Measurements from ENCODE around the gene RPE.
A peak's percentile ranks its signal among the peaks of the same experiment; 100 is the strongest.

Gene RPE

GRCh38 chr2:210002158-210003157 lies at the start of gene RPE:
Gene RPE, plus strand, starts transcription at chr2:210002638. Its CDS starts 24 bp downstream, at chr2:210002662.
- peak within 1 kb of the TSS; percentile 96 to 99 for H3K4me3 ChIP-seq (ENCODE audit: low read length in 2 of 2)
- no peaks in the 10 kb centered on the region for H3K9me3 ChIP-seq (ENCODE audit: control insufficient read depth in 2 of 2, low read length in 2 of 2)
- peaks cover 10% of the 10 kb centered on the region for H3K4me1 ChIP-seq (ENCODE audit: control insufficient read depth, insufficient read depth, low read length)
- H3K9ac ChIP-seq (ENCODE audit: low read length in 2 of 2): peak within 1 kb of the TSS; percentile 85 to 86
- H3K27ac ChIP-seq (ENCODE audit: low read length): peak within 1 kb of the TSS; percentile 82
- no peaks in the 10 kb centered on the region for H3K36me3 ChIP-seq (ENCODE audit: control insufficient read depth in 2 of 2, insufficient read depth in 2 of 2, low read length in 2 of 2)
- H3K27me3 ChIP-seq (ENCODE audit: control insufficient read depth in 1 of 2, insufficient read depth in 2 of 2, low read length in 2 of 2): no peaks in the 10 kb centered on the region

GRCh38 chr2:209956271-209956670 lies 46.2 kb upstream of the RPE start:
- no peaks in the 10 kb centered on the region for H3K36me3 ChIP-seq (ENCODE audit: control insufficient read depth in 2 of 2, insufficient read depth in 2 of 2, low read length in 2 of 2)
- no peak overlapping the region for H3K27ac ChIP-seq (ENCODE audit: low read length)
- H3K27me3 ChIP-seq (ENCODE audit: control insufficient read depth in 1 of 2, insufficient read depth in 2 of 2, low read length in 2 of 2): no peaks in the 10 kb centered on the region

GRCh38 chr2:209958016-209958415 lies 44.4 kb upstream of the RPE start:
- no peaks in the 10 kb centered on the region for H3K27me3 ChIP-seq (ENCODE audit: control insufficient read depth in 1 of 2, insufficient read depth in 2 of 2, low read length in 2 of 2)
- H3K27ac ChIP-seq (ENCODE audit: low read length): no peak overlapping the region
- H3K4me1 ChIP-seq (ENCODE audit: control insufficient read depth, insufficient read depth, low read length): no peaks in the 10 kb centered on the region
- H3K36me3 ChIP-seq (ENCODE audit: control insufficient read depth in 2 of 2, insufficient read depth in 2 of 2, low read length in 2 of 2): no peaks in the 10 kb centered on the region
- no peak overlapping the region for H3K9ac ChIP-seq (ENCODE audit: low read length in 2 of 2)
- no peak overlapping the region for H3K4me3 ChIP-seq (ENCODE audit: low read length in 2 of 2)
- H3K9me3 ChIP-seq (ENCODE audit: control insufficient read depth in 2 of 2, low read length in 2 of 2): no peaks in the 10 kb centered on the region

More at GRCh38 chr2:209956271-209956670, 46.2 kb upstream of the RPE start:
- Histone ChIP-seq H3K9me3 (ENCODE audit: control insufficient read depth in 2 of 2, low read length in 2 of 2) (no peaks in the 10 kb centered on the region), H3K9ac (ENCODE audit: low read length in 2 of 2) (no peak overlapping the region), H3K4me1 (ENCODE audit: control insufficient read depth, insufficient read depth, low read length) (no peaks in the 10 kb centered on the region), H3K4me3 (ENCODE audit: low read length in 2 of 2) (no peak overlapping the region)

GRCh38 chr2:209960045-209960444 lies 42.4 kb upstream of the RPE start:
- Histone ChIP-seq H3K4me3 (ENCODE audit: low read length in 2 of 2) (no peak overlapping the region), H3K27ac (ENCODE audit: low read length) (no peak overlapping the region), H3K27me3 (ENCODE audit: control insufficient read depth in 1 of 2, insufficient read depth in 2 of 2, low read length in 2 of 2) (no peaks in the 10 kb centered on the region), H3K4me1 (ENCODE audit: control insufficient read depth, insufficient read depth, low read length) (no peaks in the 10 kb centered on the region), H3K9me3 (ENCODE audit: control insufficient read depth in 2 of 2, low read length in 2 of 2) (no peaks in the 10 kb centered on the region), H3K9ac (ENCODE audit: low read length in 2 of 2) (no peak overlapping the region), H3K36me3 (ENCODE audit: control insufficient read depth in 2 of 2, insufficient read depth in 2 of 2, low read length in 2 of 2) (no peaks in the 10 kb centered on the region)

- H3K4me3 ChIP-seq (ENCODE audit: low read length in 2 of 2): no peak overlapping the region
- H3K27me3 ChIP-seq (ENCODE audit: control insufficient read depth in 1 of 2, insufficient read depth in 2 of 2, low read length in 2 of 2): no peaks in the 10 kb centered on the region
- H3K36me3 ChIP-seq (ENCODE audit: control insufficient read depth in 2 of 2, insufficient read depth in 2 of 2, low read length in 2 of 2): no peaks in the 10 kb centered on the region
- no peaks in the 10 kb centered on the region for H3K9me3 ChIP-seq (ENCODE audit: control insufficient read depth in 2 of 2, low read length in 2 of 2)
- no peak overlapping the region for H3K27ac ChIP-seq (ENCODE audit: low read length)
- no peaks in the 10 kb centered on the region for H3K4me1 ChIP-seq (ENCODE audit: control insufficient read depth, insufficient read depth, low read length)
- no peak overlapping the region for H3K9ac ChIP-seq (ENCODE audit: low read length in 2 of 2)
Measured at GRCh38 chr2:209960676-209961630, 41.5 kb upstream of the RPE start.

- H3K27me3 ChIP-seq (ENCODE audit: control insufficient read depth in 1 of 2, insufficient read depth in 2 of 2, low read length in 2 of 2): no peaks in the 10 kb centered on the region
- H3K9me3 ChIP-seq (ENCODE audit: control insufficient read depth in 2 of 2, low read length in 2 of 2): no peaks in the 10 kb centered on the region
- H3K4me1 ChIP-seq (ENCODE audit: control insufficient read depth, insufficient read depth, low read length): no peaks in the 10 kb centered on the region
- no peak overlapping the region for H3K9ac ChIP-seq (ENCODE audit: low read length in 2 of 2)
- no peak overlapping the region for H3K4me3 ChIP-seq (ENCODE audit: low read length in 2 of 2)
- no peaks in the 10 kb centered on the region for H3K36me3 ChIP-seq (ENCODE audit: control insufficient read depth in 2 of 2, insufficient read depth in 2 of 2, low read length in 2 of 2)
- H3K27ac ChIP-seq (ENCODE audit: low read length): no peak overlapping the region
Measured at GRCh38 chr2:209965723-209966122, 36.7 kb upstream of the RPE start.

GRCh38 chr2:209969692-209970091 lies 32.7 kb upstream of the RPE start:
- no peak overlapping the region for H3K4me3 ChIP-seq (ENCODE audit: low read length in 2 of 2)
- no peaks in the 10 kb centered on the region for H3K9me3 ChIP-seq (ENCODE audit: control insufficient read depth in 2 of 2, low read length in 2 of 2)
- no peaks in the 10 kb centered on the region for H3K27me3 ChIP-seq (ENCODE audit: control insufficient read depth in 1 of 2, insufficient read depth in 2 of 2, low read length in 2 of 2)
- H3K27ac ChIP-seq (ENCODE audit: low read length): no peak overlapping the region
- no peak overlapping the region for H3K9ac ChIP-seq (ENCODE audit: low read length in 2 of 2)
- H3K4me1 ChIP-seq (ENCODE audit: control insufficient read depth, insufficient read depth, low read length): no peaks in the 10 kb centered on the region
- no peaks in the 10 kb centered on the region for H3K36me3 ChIP-seq (ENCODE audit: control insufficient read depth in 2 of 2, insufficient read depth in 2 of 2, low read length in 2 of 2)

GRCh38 chr2:209970271-209970670 lies 32.2 kb upstream of the RPE start:
- Histone ChIP-seq H3K4me1 (ENCODE audit: control insufficient read depth, insufficient read depth, low read length) (no peaks in the 10 kb centered on the region), H3K36me3 (ENCODE audit: control insufficient read depth in 2 of 2, insufficient read depth in 2 of 2, low read length in 2 of 2) (no peaks in the 10 kb centered on the region), H3K9ac (ENCODE audit: low read length in 2 of 2) (no peak overlapping the region), H3K27ac (ENCODE audit: low read length) (no peak overlapping the region), H3K9me3 (ENCODE audit: control insufficient read depth in 2 of 2, low read length in 2 of 2) (no peaks in the 10 kb centered on the region), H3K27me3 (ENCODE audit: control insufficient read depth in 1 of 2, insufficient read depth in 2 of 2, low read length in 2 of 2) (no peaks in the 10 kb centered on the region), H3K4me3 (ENCODE audit: low read length in 2 of 2) (no peak overlapping the region)

- no peaks in the 10 kb centered on the region for H3K9me3 ChIP-seq (ENCODE audit: control insufficient read depth in 2 of 2, low read length in 2 of 2)
- H3K27ac ChIP-seq (ENCODE audit: low read length): no peak overlapping the region
- no peaks in the 10 kb centered on the region for H3K27me3 ChIP-seq (ENCODE audit: control insufficient read depth in 1 of 2, insufficient read depth in 2 of 2, low read length in 2 of 2)
- no peaks in the 10 kb centered on the region for H3K4me1 ChIP-seq (ENCODE audit: control insufficient read depth, insufficient read depth, low read length)
- H3K4me3 ChIP-seq (ENCODE audit: low read length in 2 of 2): no peak overlapping the region
- no peaks in the 10 kb centered on the region for H3K36me3 ChIP-seq (ENCODE audit: control insufficient read depth in 2 of 2, insufficient read depth in 2 of 2, low read length in 2 of 2)
- H3K9ac ChIP-seq (ENCODE audit: low read length in 2 of 2): no peak overlapping the region
Measured at GRCh38 chr2:209970711-209971110, 31.7 kb upstream of the RPE start.

- no peak overlapping the region for H3K27ac ChIP-seq (ENCODE audit: low read length)
- H3K9ac ChIP-seq (ENCODE audit: low read length in 2 of 2): no peak overlapping the region
- no peaks in the 10 kb centered on the region for H3K4me1 ChIP-seq (ENCODE audit: control insufficient read depth, insufficient read depth, low read length)
- no peaks in the 10 kb centered on the region for H3K36me3 ChIP-seq (ENCODE audit: control insufficient read depth in 2 of 2, insufficient read depth in 2 of 2, low read length in 2 of 2)
- H3K4me3 ChIP-seq (ENCODE audit: low read length in 2 of 2): no peak overlapping the region
- no peaks in the 10 kb centered on the region for H3K27me3 ChIP-seq (ENCODE audit: control insufficient read depth in 1 of 2, insufficient read depth in 2 of 2, low read length in 2 of 2)
- no peaks in the 10 kb centered on the region for H3K9me3 ChIP-seq (ENCODE audit: control insufficient read depth in 2 of 2, low read length in 2 of 2)
Measured at GRCh38 chr2:209973328-209973727, 29.1 kb upstream of the RPE start.
